WTC11 (cell line): ENCODE results near the gene MED27.

ENCODE experiments used
- CREB1 ChIP-seq: sonication (generic); formaldehyde crosslinking; IDR thresholded peaks from 2 replicates; pipeline ENCODE4 v1.8.0; 2023; ENCODE audit warnings: mild to moderate bottlenecking, missing genetic modification reagents
- CTCF ChIP-seq: fragments of 200-600 bp; IDR thresholded peaks from 2 replicates; pipeline ENCODE4 v1.8.0; 2022; ENCODE audit warnings: antibody characterized with exemption
- FOXK1 ChIP-seq: sonication (generic); formaldehyde crosslinking; IDR thresholded peaks from 2 replicates; pipeline ENCODE4 v1.8.0; 2022; ENCODE audit warnings: mild to moderate bottlenecking, moderate library complexity, missing genetic modification reagents
- ZBTB21 ChIP-seq: sonication (generic); formaldehyde crosslinking; IDR thresholded peaks from 2 replicates; pipeline ENCODE4 v1.8.1; 2023; ENCODE audit warnings: mild to moderate bottlenecking, missing genetic modification reagents, borderline replicate concordance
- TF ChIP-seq, protein P1 (sequence below): fragments of 250-450 bp; sonication (Bioruptor Pico); IDR thresholded peaks from 2 replicates; pipeline ENCODE4 v2.1.2; 2022; ENCODE audit warnings: mild to moderate bottlenecking, moderate library complexity

- TF ChIP-seq, protein P1, sequence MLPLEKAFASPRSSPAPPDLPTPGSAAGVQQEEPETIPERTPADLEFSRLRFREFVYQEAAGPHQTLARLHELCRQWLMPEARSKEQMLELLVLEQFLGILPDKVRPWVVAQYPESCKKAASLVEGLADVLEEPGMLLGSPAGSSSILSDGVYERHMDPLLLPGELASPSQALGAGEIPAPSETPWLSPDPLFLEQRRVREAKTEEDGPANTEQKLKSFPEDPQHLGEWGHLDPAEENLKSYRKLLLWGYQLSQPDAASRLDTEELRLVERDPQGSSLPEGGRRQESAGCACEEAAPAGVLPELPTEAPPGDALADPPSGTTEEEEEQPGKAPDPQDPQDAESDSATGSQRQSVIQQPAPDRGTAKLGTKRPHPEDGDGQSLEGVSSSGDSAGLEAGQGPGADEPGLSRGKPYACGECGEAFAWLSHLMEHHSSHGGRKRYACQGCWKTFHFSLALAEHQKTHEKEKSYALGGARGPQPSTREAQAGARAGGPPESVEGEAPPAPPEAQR (CRISPR knock-in tag) = no peak
- TF ChIP-seq CTCF (no peak), FOXK1 (no peak), CREB1 (CRISPR knock-in tag) (no peak), ZBTB21 (CRISPR knock-in tag) (no peak)
These were observed 188.1 kb downstream of the MED27 start for GRCh38 chr9:131891598-131891997.
